ENCODE measurements around the gene IL17REL.
A peak's percentile ranks its signal among the peaks of the same experiment; 100 is the strongest.

Gene IL17REL

GRCh38 chr22:49999063-49999945 is 13.3 kb downstream of the IL17REL start:
- Histone ChIP-seq H3K4me3 (ENCODE audit: low read depth, low read length) (peak overlapping the region; percentile 59), H3K9me3 (ENCODE audit: control insufficient read depth, insufficient read depth, low read length) (no peaks in the 10 kb centered on the region), H3K27ac (ENCODE audit: low read depth, low read length) (no peak overlapping the region), H3K36me3 (ENCODE audit: control insufficient read depth, insufficient read depth, low read length) (no peaks in the 10 kb centered on the region), H3K4me1 (ENCODE audit: control insufficient read depth, insufficient read depth, low read length) (no peaks in the 10 kb centered on the region), H3K9ac (ENCODE audit: low read depth, low read length) (no peak overlapping the region), H3K27me3 (ENCODE audit: control insufficient read depth, insufficient read depth, low read length) (peaks cover 19% of the 10 kb centered on the region)

- peaks cover 19% of the 10 kb centered on the region for H3K27me3 ChIP-seq (ENCODE audit: control insufficient read depth, insufficient read depth, low read length)
- H3K27ac ChIP-seq (ENCODE audit: low read depth, low read length), result no peak overlapping the region
- no peaks in the 10 kb centered on the region for H3K4me1 ChIP-seq (ENCODE audit: control insufficient read depth, insufficient read depth, low read length)
- no peaks in the 10 kb centered on the region for H3K36me3 ChIP-seq (ENCODE audit: control insufficient read depth, insufficient read depth, low read length)
- no peak overlapping the region for H3K9ac ChIP-seq (ENCODE audit: low read depth, low read length)
- H3K9me3 ChIP-seq (ENCODE audit: control insufficient read depth, insufficient read depth, low read length), result no peaks in the 10 kb centered on the region
- H3K4me3 ChIP-seq (ENCODE audit: low read depth, low read length), result peak overlapping the region; percentile 56; the same call in 1 of the 2 replicates
Measured at GRCh38 chr22:49998718-49999062, 13.9 kb downstream of the IL17REL start.

DNA sequence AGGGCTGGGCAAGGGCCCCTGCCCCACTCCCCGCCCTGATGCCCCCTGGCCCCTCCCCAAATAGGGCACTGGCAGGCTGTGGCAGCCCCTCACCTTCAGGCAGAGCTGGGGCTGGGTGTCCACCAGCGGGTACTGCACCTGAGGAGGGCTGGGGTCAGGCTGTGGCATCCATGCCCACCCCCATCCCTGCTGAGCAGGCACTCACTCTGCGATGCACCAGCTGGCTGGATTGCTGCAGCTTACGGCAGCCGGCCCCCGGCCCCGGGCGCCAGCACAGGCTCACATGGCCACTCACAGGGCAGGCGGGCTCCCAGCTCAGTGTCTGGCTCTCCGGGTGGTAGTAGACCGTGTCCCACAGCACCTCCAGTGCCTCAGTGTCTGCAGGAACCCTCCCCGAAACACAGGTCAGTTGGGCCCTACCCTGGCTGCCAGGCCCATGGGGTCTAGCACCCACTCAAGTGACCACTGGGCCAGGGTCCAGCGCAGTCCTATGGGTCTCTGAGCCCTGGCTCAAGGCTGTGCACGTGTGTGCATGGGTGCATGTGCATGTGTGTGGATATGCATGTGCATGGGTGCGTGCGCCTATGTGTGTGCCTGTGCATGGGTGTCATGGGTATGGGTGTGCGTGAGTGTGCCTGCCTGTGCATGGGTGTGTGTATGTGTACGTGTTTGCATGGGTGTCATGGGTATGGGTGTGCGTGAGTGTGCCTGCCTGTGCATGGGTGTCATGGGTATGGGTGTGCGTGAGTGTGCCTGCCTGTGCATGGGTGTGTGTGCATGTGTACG is 14.4 kb downstream of the IL17REL start:
- H3K4me1 ChIP-seq (ENCODE audit: control insufficient read depth, insufficient read depth, low read length), result no peaks in the 10 kb centered on the region

GRCh38 chr22:49997251-49997599 is 15.3 kb downstream of the IL17REL start:
- Histone ChIP-seq H3K36me3 (ENCODE audit: control insufficient read depth, insufficient read depth, low read length) (no peaks in the 10 kb centered on the region), H3K4me1 (ENCODE audit: control insufficient read depth, insufficient read depth, low read length) (no peaks in the 10 kb centered on the region), H3K9me3 (ENCODE audit: control insufficient read depth, insufficient read depth, low read length) (no peaks in the 10 kb centered on the region), H3K27me3 (ENCODE audit: control insufficient read depth, insufficient read depth, low read length) (peaks cover 19% of the 10 kb centered on the region), H3K27ac (ENCODE audit: low read depth, low read length) (no peak overlapping the region), H3K4me3 (ENCODE audit: low read depth, low read length) (no peak overlapping the region), H3K9ac (ENCODE audit: low read depth, low read length) (no peak overlapping the region)

More for the DNA sequence above, 14.4 kb downstream of the IL17REL start:
- Histone ChIP-seq H3K9me3 (ENCODE audit: control insufficient read depth, insufficient read depth, low read length) (no peaks in the 10 kb centered on the region), H3K27ac (ENCODE audit: low read depth, low read length) (no peak overlapping the region), H3K36me3 (ENCODE audit: control insufficient read depth, insufficient read depth, low read length) (no peaks in the 10 kb centered on the region), H3K4me3 (ENCODE audit: low read depth, low read length) (no peak overlapping the region), H3K9ac (ENCODE audit: low read depth, low read length) (no peak overlapping the region), H3K27me3 (ENCODE audit: control insufficient read depth, insufficient read depth, low read length) (peaks cover 19% of the 10 kb centered on the region)

GRCh38 chr22:49996518-49997250 is 15.9 kb downstream of the IL17REL start:
- no peak overlapping the region for H3K9ac ChIP-seq (ENCODE audit: low read depth, low read length)
- no peaks in the 10 kb centered on the region for H3K4me1 ChIP-seq (ENCODE audit: control insufficient read depth, insufficient read depth, low read length)
- H3K4me3 ChIP-seq (ENCODE audit: low read depth, low read length), result no peak overlapping the region
- H3K27me3 ChIP-seq (ENCODE audit: control insufficient read depth, insufficient read depth, low read length), result peaks cover 18% of the 10 kb centered on the region
- H3K36me3 ChIP-seq (ENCODE audit: control insufficient read depth, insufficient read depth, low read length), result no peaks in the 10 kb centered on the region
- no peak overlapping the region for H3K27ac ChIP-seq (ENCODE audit: low read depth, low read length)
- H3K9me3 ChIP-seq (ENCODE audit: control insufficient read depth, insufficient read depth, low read length), result no peaks in the 10 kb centered on the region

DNA sequence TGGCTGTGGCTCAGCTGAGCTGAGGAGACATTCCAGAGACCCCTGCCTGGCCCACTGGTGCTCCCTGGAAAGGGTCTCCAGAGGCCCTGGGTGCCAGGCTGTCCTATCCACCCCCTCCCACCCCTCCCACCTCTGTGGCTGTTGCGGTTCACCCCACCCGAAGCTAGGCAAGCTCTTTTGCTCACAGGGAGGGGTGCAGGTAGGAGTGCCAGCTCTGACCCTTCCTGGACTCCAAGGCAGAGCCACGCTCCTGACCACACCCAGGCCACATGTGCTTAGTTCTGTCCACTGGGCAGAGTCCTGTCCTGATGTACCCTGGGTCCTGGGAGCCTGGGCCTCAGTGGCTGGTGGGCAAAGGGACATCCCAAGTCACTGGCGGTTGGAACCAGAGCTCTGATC is 16.4 kb downstream of the IL17REL start:
- H3K4me1 ChIP-seq (ENCODE audit: control insufficient read depth, insufficient read depth, low read length), result no peaks in the 10 kb centered on the region
- H3K27me3 ChIP-seq (ENCODE audit: control insufficient read depth, insufficient read depth, low read length), result peaks cover 15% of the 10 kb centered on the region
- H3K4me3 ChIP-seq (ENCODE audit: low read depth, low read length), result no peak overlapping the region
- no peaks in the 10 kb centered on the region for H3K36me3 ChIP-seq (ENCODE audit: control insufficient read depth, insufficient read depth, low read length)
- no peak overlapping the region for H3K27ac ChIP-seq (ENCODE audit: low read depth, low read length)
- H3K9ac ChIP-seq (ENCODE audit: low read depth, low read length), result no peak overlapping the region
- no peaks in the 10 kb centered on the region for H3K9me3 ChIP-seq (ENCODE audit: control insufficient read depth, insufficient read depth, low read length)

GRCh38 chr22:49995361-49996118 is 17.0 kb downstream of the IL17REL start:
- peaks cover 9% of the 10 kb centered on the region for H3K27me3 ChIP-seq (ENCODE audit: control insufficient read depth, insufficient read depth, low read length)
- H3K9ac ChIP-seq (ENCODE audit: low read depth, low read length), result no peak overlapping the region
- no peak overlapping the region for H3K4me3 ChIP-seq (ENCODE audit: low read depth, low read length)
- no peak overlapping the region for H3K27ac ChIP-seq (ENCODE audit: low read depth, low read length)
- H3K9me3 ChIP-seq (ENCODE audit: control insufficient read depth, insufficient read depth, low read length), result peaks cover 5% of the 10 kb centered on the region; the same call in 1 of the 2 replicates
- H3K36me3 ChIP-seq (ENCODE audit: control insufficient read depth, insufficient read depth, low read length), result no peaks in the 10 kb centered on the region
- no peaks in the 10 kb centered on the region for H3K4me1 ChIP-seq (ENCODE audit: control insufficient read depth, insufficient read depth, low read length)

- Histone ChIP-seq H3K4me3 (ENCODE audit: low read depth, low read length) (no peak overlapping the region), H3K36me3 (ENCODE audit: control insufficient read depth, insufficient read depth, low read length) (no peaks in the 10 kb centered on the region), H3K9me3 (ENCODE audit: control insufficient read depth, insufficient read depth, low read length) (peaks cover 5% of the 10 kb centered on the region; the same call in 1 of the 2 replicates), H3K27ac (ENCODE audit: low read depth, low read length) (no peak overlapping the region), H3K4me1 (ENCODE audit: control insufficient read depth, insufficient read depth, low read length) (no peaks in the 10 kb centered on the region), H3K27me3 (ENCODE audit: control insufficient read depth, insufficient read depth, low read length) (peaks cover 4% of the 10 kb centered on the region), H3K9ac (ENCODE audit: low read depth, low read length) (no peak overlapping the region)
Measured at GRCh38 chr22:49995041-49995360, 17.6 kb downstream of the IL17REL start.

GRCh38 chr22:49994361-49995040 is 18.1 kb downstream of the IL17REL start:
- Histone ChIP-seq H3K27ac (ENCODE audit: low read depth, low read length) (no peak overlapping the region), H3K4me1 (ENCODE audit: control insufficient read depth, insufficient read depth, low read length) (no peaks in the 10 kb centered on the region), H3K9ac (ENCODE audit: low read depth, low read length) (no peak overlapping the region), H3K9me3 (ENCODE audit: control insufficient read depth, insufficient read depth, low read length) (peaks cover 5% of the 10 kb centered on the region; the same call in 1 of the 2 replicates), H3K4me3 (ENCODE audit: low read depth, low read length) (no peak overlapping the region), H3K27me3 (ENCODE audit: control insufficient read depth, insufficient read depth, low read length) (no peaks in the 10 kb centered on the region), H3K36me3 (ENCODE audit: control insufficient read depth, insufficient read depth, low read length) (no peaks in the 10 kb centered on the region)

All from HUES48 (cell line).